LNCAP (cell line): ENCODE measurements around the gene KRTAP23-1.

ENCODE experiments used
- TF ChIP-seq, protein P1 (sequence below): fragments of 450-650 bp; IDR thresholded peaks from 2 replicates; pipeline ENCODE4 v1.5.1; 2017; ENCODE audit warnings: mild to moderate bottlenecking

Gene KRTAP23-1

DNA sequence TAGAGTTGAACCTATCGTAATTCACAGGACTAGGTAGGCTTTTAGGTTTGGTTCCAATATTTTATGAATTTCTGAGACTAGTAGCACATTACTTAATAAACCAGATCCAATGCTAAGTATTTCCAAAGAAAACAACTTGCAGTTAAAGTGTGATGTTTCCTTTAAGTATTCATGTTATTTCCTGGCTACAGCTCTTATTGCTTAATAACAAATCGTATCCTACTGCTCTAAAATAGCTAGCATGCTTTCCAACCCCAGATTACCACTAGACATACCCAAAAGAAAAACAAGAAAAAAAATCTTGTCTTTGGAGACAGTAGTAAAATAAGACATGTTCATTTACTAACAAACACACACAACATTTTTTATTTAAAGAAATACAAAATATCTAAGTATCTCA, 11.8 kb downstream of the KRTAP23-1 start:
- TF ChIP-seq, protein P1, sequence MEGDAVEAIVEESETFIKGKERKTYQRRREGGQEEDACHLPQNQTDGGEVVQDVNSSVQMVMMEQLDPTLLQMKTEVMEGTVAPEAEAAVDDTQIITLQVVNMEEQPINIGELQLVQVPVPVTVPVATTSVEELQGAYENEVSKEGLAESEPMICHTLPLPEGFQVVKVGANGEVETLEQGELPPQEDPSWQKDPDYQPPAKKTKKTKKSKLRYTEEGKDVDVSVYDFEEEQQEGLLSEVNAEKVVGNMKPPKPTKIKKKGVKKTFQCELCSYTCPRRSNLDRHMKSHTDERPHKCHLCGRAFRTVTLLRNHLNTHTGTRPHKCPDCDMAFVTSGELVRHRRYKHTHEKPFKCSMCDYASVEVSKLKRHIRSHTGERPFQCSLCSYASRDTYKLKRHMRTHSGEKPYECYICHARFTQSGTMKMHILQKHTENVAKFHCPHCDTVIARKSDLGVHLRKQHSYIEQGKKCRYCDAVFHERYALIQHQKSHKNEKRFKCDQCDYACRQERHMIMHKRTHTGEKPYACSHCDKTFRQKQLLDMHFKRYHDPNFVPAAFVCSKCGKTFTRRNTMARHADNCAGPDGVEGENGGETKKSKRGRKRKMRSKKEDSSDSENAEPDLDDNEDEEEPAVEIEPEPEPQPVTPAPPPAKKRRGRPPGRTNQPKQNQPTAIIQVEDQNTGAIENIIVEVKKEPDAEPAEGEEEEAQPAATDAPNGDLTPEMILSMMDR: no peak

- TF ChIP-seq, protein P1: no peak
These were observed 14.7 kb downstream of the KRTAP23-1 start for GRCh38 chr21:30333736-30334135.

GRCh38 chr21:30332681-30333080, 15.7 kb downstream of the KRTAP23-1 start:
- TF ChIP-seq, protein P1: no peak

DNA sequence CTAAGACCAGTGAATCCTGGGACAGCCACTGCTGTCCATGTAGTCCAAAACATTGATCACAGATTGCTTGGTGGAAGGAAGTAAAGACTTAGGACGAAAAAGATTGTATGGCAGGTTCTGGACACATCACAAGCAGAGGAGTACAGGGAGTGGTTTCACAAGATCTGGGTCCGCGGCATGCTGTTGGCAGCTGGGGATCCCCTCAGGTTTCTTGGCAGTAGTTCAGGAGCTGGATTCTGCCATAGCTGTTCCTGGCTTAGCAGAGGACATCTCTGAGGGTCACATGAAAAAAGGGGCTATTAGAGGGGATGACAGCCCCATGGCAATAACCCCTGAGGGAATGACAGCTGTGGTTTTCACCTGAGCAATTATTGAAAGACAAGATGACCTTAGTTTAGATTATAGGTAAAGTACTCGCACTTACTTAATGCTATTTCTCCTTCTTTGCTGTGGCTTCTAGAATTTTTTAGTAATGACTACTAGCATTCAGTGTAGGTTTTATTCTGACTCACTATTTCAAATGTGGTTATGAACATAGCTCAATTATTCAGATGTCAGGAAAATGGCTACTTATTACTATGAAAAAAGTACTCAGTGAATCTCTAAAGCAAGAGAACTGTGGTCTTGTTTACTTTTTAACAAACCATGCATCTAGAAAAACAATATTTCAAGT, 19.1 kb downstream of the KRTAP23-1 start:
- TF ChIP-seq, protein P1: no peak

DNA sequence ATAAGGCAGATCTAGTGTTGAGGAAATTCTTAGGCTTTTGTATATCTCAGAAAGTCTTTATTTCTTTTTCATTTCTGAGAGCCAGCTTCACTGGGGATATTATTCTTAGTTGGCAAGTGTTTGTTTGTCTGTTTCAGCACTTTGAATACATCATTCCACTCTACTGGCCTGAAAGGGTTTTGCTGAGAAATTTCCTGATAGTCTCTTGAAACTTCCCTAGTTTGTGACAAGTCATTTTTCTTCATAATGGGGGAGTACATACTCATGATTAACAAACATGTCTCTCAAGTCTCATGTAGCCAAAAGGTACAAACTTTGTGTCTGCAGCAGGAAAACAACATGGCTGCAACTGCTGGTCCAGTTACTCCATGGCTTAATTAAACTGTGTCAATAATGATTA, 22.0 kb downstream of the KRTAP23-1 start:
- TF ChIP-seq, protein P1: no peak

GRCh38 chr21:30320215-30320614, 28.2 kb downstream of the KRTAP23-1 start, which contains the start of gene KRTAP26-1:
Gene KRTAP26-1 (minus strand): TSS chr21:30320315. CDS start chr21:30320035, 280 bp downstream.
- TF ChIP-seq, protein P1: no peak

DNA sequence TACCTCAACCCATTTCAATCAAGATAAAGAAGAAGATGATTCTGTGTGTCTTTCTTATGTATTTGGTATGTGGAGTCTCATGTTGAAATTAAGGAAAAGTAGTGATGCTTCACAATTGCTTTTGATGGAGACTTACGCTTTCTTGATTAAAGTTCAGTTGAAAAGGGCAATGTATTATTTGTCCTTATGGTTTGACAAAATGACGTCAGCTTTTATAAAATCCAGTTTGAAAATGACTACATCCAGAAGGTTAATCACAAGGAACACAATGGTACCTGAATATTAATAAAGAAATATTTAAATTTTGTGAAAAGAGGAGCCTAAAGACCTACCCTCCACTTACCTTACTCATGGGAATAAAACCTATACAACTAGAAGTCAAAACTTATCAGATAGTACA, 32.7 kb downstream of the KRTAP23-1 start:
- TF ChIP-seq, protein P1: no peak

GRCh38 chr21:30306884-30307283, 41.5 kb downstream of the KRTAP23-1 start:
- TF ChIP-seq, protein P1: no peak
